Measurements from ENCODE around the gene DSCAM.

The DSCAM gene

DNA sequence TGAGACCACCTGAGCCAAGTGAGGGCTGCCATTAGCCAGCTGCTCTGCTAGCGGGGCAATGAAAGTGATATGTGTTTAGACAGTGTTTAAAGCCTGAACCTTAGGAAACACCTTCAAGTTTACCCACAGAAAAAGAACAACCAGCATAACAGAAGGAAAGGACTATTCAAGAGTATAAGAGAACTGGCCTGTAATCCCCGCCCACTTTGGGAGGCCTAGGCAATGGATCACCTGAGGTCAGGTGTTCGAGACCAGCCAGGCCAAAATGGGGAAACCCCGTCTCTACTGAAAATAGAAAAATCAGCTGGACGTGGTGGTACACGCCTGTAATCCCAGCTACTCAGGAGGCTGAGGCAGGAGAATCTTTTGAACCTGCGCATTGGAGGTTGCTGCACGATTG is 830.3 kb downstream of the DSCAM start:
- H3K4me1 ChIP-seq (ENCODE audit: control insufficient read depth, insufficient read depth, low read length): no peaks in the 10 kb centered on the region
- H3K9me3 ChIP-seq (ENCODE audit: control insufficient read depth, insufficient read depth, low read length): no peaks in the 10 kb centered on the region
- no peak overlapping the region for H3K9ac ChIP-seq (ENCODE audit: low read depth, low read length)
- no peaks in the 10 kb centered on the region for H3K27me3 ChIP-seq (ENCODE audit: control insufficient read depth, insufficient read depth, low read length)
- no peak overlapping the region for H3K4me3 ChIP-seq (ENCODE audit: low read depth, low read length)
- H3K36me3 ChIP-seq (ENCODE audit: control insufficient read depth, insufficient read depth, low read length): no peaks in the 10 kb centered on the region

DNA sequence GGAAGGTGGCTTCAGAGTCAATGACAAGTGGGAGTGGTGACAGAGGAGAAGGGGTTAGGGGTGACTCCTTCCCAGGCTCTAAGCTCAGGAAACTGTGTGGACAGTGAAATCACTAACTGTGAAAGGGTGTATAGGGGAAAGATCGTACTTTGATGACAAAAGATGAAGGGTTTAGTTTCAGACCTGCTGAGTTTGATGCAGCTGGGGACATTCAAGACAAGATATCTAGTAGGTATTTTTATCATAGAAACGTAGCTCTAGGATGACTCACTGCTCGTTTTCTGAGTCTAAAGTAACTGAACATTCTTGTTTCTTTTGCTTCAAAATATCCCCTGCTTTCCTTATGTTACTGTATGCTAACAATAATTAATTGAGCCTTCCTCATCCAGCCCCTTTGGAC is 830.7 kb downstream of the DSCAM start:
- Histone ChIP-seq H3K4me1 (ENCODE audit: control insufficient read depth, insufficient read depth, low read length) (no peaks in the 10 kb centered on the region), H3K4me3 (ENCODE audit: low read depth, low read length) (no peak overlapping the region), H3K36me3 (ENCODE audit: control insufficient read depth, insufficient read depth, low read length) (no peaks in the 10 kb centered on the region), H3K9ac (ENCODE audit: low read depth, low read length) (no peak overlapping the region), H3K27me3 (ENCODE audit: control insufficient read depth, insufficient read depth, low read length) (no peaks in the 10 kb centered on the region), H3K9me3 (ENCODE audit: control insufficient read depth, insufficient read depth, low read length) (no peaks in the 10 kb centered on the region)

DNA sequence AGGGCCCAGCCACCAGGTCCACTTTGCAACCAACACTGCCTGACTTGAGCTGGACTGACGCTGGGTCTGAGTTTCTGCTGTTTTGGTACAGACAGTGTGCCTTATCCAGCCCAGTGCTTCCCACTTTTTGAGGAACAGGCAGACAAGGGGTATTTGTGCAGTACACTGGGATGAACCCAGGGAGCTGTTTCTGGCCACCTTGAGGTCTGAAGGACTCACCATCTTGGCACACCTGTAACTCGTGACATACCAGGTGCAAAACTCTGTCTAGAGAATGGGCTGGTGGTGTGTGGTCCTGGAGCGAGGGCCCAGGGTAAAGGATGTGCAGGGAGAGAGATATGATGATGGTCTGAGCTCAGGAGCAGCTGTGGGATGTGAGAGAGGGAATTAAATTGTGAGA is 831.1 kb downstream of the DSCAM start:
- Histone ChIP-seq H3K4me3 (ENCODE audit: low read depth, low read length) (no peak overlapping the region), H3K4me1 (ENCODE audit: control insufficient read depth, insufficient read depth, low read length) (no peaks in the 10 kb centered on the region), H3K27me3 (ENCODE audit: control insufficient read depth, insufficient read depth, low read length) (no peaks in the 10 kb centered on the region), H3K9me3 (ENCODE audit: control insufficient read depth, insufficient read depth, low read length) (no peaks in the 10 kb centered on the region), H3K9ac (ENCODE audit: low read depth, low read length) (no peak overlapping the region), H3K36me3 (ENCODE audit: control insufficient read depth, insufficient read depth, low read length) (no peaks in the 10 kb centered on the region)

DNA sequence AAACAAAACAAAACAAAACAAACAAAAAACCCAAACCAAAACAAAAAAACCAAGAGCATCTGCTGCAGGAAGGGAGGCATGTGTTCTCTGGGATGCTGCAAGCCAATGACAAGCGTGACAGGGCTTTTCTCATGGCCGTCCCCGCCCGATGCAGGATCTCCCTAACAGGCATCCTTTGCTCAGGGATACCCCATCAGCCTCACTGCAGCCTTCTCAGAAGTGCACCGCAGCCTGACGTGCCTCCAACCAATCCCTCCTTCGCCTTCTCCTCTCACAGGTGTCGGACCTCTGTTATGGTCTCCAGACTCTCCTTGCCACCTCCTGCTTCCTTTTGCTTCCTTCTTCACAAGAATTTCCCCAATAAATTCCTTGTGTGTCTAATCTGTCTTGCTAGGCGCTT is 832.6 kb downstream of the DSCAM start:
- H3K9ac ChIP-seq (ENCODE audit: low read depth, low read length): no peak overlapping the region
- H3K4me3 ChIP-seq (ENCODE audit: low read depth, low read length): no peak overlapping the region
- no peaks in the 10 kb centered on the region for H3K4me1 ChIP-seq (ENCODE audit: control insufficient read depth, insufficient read depth, low read length)
- no peaks in the 10 kb centered on the region for H3K36me3 ChIP-seq (ENCODE audit: control insufficient read depth, insufficient read depth, low read length)
- no peaks in the 10 kb centered on the region for H3K27me3 ChIP-seq (ENCODE audit: control insufficient read depth, insufficient read depth, low read length)
- no peaks in the 10 kb centered on the region for H3K9me3 ChIP-seq (ENCODE audit: control insufficient read depth, insufficient read depth, low read length)

DNA sequence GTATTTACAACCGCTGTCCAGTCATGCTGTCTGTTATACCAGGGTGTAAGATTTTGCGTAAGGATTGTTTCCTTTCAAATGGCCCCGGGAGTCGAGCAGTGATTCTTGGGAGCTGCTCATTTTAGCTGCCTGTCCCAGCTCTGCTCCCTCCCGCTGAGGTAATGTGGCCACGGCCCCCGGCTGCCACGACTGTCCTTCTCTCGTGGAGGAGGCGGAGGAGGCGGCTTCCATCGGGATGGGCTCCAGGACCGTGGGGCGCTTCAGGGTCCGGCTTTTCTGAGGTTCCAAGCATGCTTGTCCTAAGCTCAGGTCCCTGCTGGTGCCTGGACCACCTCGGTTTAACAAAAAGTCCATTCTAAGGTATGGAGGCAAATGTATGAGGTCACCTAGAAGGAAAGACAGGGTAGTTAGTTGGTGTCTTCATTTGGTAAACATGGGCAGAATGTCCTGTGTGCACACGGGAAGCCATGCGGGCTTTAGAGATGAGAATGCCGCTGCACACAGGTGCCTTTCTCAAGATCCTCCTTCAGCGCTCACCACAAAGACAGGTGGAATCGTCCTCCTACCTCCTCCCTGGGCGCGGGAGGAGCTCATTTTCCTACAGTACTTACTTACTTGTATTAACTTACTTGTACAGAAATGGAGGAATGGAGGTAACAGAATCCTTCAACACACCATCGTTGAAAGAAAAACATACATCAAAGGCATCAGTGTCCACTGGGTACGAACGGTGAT is 833.8 kb downstream of the DSCAM start:
- Histone ChIP-seq H3K9ac (ENCODE audit: low read depth, low read length) (no peak overlapping the region), H3K4me1 (ENCODE audit: control insufficient read depth, insufficient read depth, low read length) (no peaks in the 10 kb centered on the region), H3K4me3 (ENCODE audit: low read depth, low read length) (no peak overlapping the region), H3K9me3 (ENCODE audit: control insufficient read depth, insufficient read depth, low read length) (no peaks in the 10 kb centered on the region), H3K36me3 (ENCODE audit: control insufficient read depth, insufficient read depth, low read length) (no peaks in the 10 kb centered on the region), H3K27me3 (ENCODE audit: control insufficient read depth, insufficient read depth, low read length) (no peaks in the 10 kb centered on the region)

DNA sequence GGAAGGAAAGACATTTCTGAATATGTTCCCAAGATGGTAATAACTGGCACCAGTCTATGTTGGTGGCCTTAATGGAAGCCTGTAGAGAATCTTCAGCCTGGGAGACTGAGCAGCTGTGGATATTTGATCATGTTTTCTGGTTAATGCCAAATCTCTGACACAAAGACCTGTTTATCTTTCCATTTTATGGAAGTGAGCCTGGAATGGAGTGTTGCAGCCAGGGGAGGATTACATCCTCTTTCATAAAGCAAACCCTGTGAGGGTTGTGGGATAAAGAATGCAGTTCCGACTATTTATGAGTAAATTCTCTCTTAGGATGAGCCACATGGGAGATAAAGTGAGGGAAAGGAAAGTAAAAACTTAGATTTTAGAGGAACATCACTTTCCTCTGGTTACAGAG is 835.6 kb downstream of the DSCAM start:
- H3K4me3 ChIP-seq (ENCODE audit: low read depth, low read length): no peak overlapping the region
- no peak overlapping the region for H3K9ac ChIP-seq (ENCODE audit: low read depth, low read length)
- no peaks in the 10 kb centered on the region for H3K4me1 ChIP-seq (ENCODE audit: control insufficient read depth, insufficient read depth, low read length)
- H3K27me3 ChIP-seq (ENCODE audit: control insufficient read depth, insufficient read depth, low read length): no peaks in the 10 kb centered on the region
- no peaks in the 10 kb centered on the region for H3K9me3 ChIP-seq (ENCODE audit: control insufficient read depth, insufficient read depth, low read length)
- no peaks in the 10 kb centered on the region for H3K36me3 ChIP-seq (ENCODE audit: control insufficient read depth, insufficient read depth, low read length)

DNA sequence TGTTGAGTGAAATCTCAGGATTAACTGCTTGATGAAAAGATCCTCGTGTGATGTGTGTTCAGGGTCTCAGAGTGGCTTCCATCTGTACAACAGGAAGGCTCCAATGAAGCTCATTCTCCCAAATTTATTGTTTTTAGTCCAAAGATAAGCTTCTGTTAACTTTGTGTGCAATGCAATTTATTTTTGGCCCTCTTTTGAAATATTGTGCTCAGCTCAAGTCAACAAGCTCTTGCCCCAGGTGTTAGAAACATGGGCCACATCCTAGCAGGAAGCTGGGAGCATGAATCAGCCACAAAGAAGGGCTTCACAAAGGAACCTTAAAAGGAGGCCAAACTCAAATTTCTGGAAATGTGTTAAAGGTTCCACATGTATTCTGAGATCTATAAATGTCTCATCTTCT is 844.0 kb downstream of the DSCAM start:
- no peaks in the 10 kb centered on the region for H3K36me3 ChIP-seq (ENCODE audit: control insufficient read depth, insufficient read depth, low read length)
- H3K9me3 ChIP-seq (ENCODE audit: control insufficient read depth, insufficient read depth, low read length): no peaks in the 10 kb centered on the region
- no peaks in the 10 kb centered on the region for H3K4me1 ChIP-seq (ENCODE audit: control insufficient read depth, insufficient read depth, low read length)
- no peak overlapping the region for H3K4me3 ChIP-seq (ENCODE audit: low read depth, low read length)
- no peak overlapping the region for H3K9ac ChIP-seq (ENCODE audit: low read depth, low read length)
- no peaks in the 10 kb centered on the region for H3K27me3 ChIP-seq (ENCODE audit: control insufficient read depth, insufficient read depth, low read length)

DNA sequence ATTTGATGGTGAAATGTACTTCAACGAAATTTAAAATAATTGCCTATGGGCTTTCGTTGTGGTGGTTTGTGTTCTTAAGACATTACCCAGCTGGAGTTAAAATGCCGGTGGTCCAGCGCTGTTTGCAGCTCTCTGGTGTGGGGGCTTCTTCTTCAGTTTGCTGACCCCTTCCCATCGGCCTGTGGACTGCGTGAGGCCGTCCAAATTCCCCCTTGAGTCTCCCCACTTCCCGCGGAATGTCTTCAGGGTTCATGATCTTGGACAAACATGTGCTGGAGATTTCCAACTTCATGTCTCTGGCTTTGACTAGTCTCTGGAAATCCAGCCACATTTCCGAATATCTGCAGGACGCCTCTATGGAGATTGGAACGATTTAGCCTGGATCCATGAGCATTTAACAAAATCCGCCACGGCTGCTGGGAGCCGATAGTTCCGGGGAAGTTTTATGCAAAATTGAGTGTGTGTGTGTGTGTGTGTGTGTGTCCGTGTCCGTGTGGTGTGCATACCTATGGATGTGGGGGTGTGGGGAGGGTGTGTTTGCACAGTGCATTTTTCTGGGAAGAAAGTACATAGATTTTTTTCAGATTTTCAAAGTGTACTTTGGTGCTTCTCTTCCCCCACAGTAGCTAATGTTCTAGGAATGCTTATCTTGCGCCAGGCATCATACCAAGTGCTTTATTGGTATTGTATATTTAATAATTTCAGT is 862.5 kb downstream of the DSCAM start:
- Histone ChIP-seq H3K36me3 (ENCODE audit: control insufficient read depth, insufficient read depth, low read length) (no peaks in the 10 kb centered on the region), H3K9ac (ENCODE audit: low read depth, low read length) (no peak overlapping the region), H3K4me3 (ENCODE audit: low read depth, low read length) (no peak overlapping the region), H3K9me3 (ENCODE audit: control insufficient read depth, insufficient read depth, low read length) (no peaks in the 10 kb centered on the region), H3K27me3 (ENCODE audit: control insufficient read depth, insufficient read depth, low read length) (no peaks in the 10 kb centered on the region), H3K4me1 (ENCODE audit: control insufficient read depth, insufficient read depth, low read length) (no peaks in the 10 kb centered on the region)

DNA sequence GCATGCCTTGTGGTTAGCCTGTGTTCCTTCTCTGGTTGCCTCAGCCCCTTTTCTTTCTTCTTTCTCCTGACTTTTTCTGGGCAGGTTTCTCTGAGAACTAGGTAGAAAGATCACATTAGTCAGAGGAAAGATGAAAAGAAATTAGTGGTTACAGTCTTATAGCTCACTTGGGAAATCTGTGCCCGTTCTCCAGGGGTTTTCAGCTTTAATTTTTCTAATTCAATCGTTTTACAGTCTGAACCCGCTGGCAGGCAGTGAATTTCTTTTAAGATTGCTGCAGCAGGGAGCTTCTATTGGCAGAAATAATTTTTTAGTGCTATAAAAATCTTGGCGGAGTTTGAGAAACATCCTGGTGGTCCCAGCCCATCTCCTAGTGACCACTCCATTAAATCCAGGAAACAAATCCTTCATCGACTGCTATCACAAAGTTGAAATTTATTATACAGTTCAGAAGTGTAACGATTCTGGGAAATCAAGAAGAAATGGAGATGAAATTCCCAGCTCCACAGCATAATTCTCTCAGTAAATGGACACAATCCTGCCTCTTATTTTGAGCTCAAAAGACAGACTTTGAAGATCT is 866.6 kb downstream of the DSCAM start:
- Histone ChIP-seq H3K4me1 (ENCODE audit: control insufficient read depth, insufficient read depth, low read length) (no peaks in the 10 kb centered on the region), H3K27me3 (ENCODE audit: control insufficient read depth, insufficient read depth, low read length) (no peaks in the 10 kb centered on the region), H3K9ac (ENCODE audit: low read depth, low read length) (no peak overlapping the region), H3K9me3 (ENCODE audit: control insufficient read depth, insufficient read depth, low read length) (no peaks in the 10 kb centered on the region), H3K36me3 (ENCODE audit: control insufficient read depth, insufficient read depth, low read length) (no peaks in the 10 kb centered on the region), H3K4me3 (ENCODE audit: low read depth, low read length) (no peak overlapping the region)

DNA sequence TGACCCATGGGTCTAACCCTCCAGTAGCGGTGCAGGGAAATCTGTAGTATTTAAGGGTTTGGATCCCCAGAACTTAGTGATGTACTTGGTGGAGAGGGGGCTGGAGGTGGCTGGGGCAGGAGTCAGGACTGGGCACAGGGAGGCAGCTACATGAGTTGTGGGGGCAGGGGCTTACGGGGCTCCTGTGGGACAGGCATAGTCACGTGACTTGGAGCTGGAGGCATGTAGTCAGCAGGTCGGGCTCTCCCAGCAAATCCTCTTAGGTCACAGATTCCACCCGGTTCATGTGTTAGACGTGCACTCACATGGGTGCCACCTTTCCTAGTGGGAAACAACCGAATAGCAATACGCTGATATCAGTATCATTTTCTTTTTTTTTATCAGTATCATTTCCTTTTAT is 867.6 kb downstream of the DSCAM start:
- Histone ChIP-seq H3K27me3 (ENCODE audit: control insufficient read depth, insufficient read depth, low read length) (no peaks in the 10 kb centered on the region), H3K36me3 (ENCODE audit: control insufficient read depth, insufficient read depth, low read length) (no peaks in the 10 kb centered on the region), H3K9ac (ENCODE audit: low read depth, low read length) (no peak overlapping the region), H3K4me3 (ENCODE audit: low read depth, low read length) (no peak overlapping the region), H3K4me1 (ENCODE audit: control insufficient read depth, insufficient read depth, low read length) (no peaks in the 10 kb centered on the region), H3K9me3 (ENCODE audit: control insufficient read depth, insufficient read depth, low read length) (no peaks in the 10 kb centered on the region)

DNA sequence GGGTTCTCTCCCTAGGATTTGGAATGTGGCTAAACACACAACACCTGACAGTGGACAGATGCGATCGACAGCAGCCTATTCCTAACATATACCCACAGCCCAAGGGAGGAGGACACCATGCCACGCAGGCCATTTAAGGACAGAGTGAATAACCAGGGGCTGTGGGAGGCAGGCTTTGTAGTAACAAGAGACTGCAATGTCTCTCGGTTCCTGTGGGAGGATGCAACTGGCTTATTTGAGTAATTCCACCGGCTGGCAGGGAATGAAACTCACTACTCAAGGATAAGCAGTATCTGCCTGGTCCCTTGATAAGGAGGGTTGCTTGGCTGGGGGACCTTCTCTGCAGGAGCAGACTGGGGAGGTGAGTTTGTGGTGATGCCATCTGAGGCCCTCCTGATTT is 870.2 kb downstream of the DSCAM start:
- H3K9me3 ChIP-seq (ENCODE audit: control insufficient read depth, insufficient read depth, low read length): no peaks in the 10 kb centered on the region
- H3K36me3 ChIP-seq (ENCODE audit: control insufficient read depth, insufficient read depth, low read length): no peaks in the 10 kb centered on the region
- no peaks in the 10 kb centered on the region for H3K27me3 ChIP-seq (ENCODE audit: control insufficient read depth, insufficient read depth, low read length)
- no peak overlapping the region for H3K4me3 ChIP-seq (ENCODE audit: low read depth, low read length)
- H3K9ac ChIP-seq (ENCODE audit: low read depth, low read length): no peak overlapping the region
- H3K4me1 ChIP-seq (ENCODE audit: control insufficient read depth, insufficient read depth, low read length): no peaks in the 10 kb centered on the region
